Erythroblast (primary cell): ENCODE results near the gene CCND2.

Experiments used
- GATA1 ChIP-seq: IDR thresholded peaks from 2 replicates; pipeline ENCODE4 v1.6.1; 2011; ENCODE audit warnings: low read depth, mild to moderate bottlenecking, control low read depth, low read length, moderate library complexity
- POLR2A ChIP-seq: IDR thresholded peaks from 2 replicates; pipeline ENCODE4 v1.6.1; 2011; ENCODE audit warnings: mild to moderate bottlenecking, low read length

- TF ChIP-seq POLR2A, result no peak
- TF ChIP-seq GATA1, result no peak
Observed at GRCh38 chr12:4250691-4251090, 22.9 kb upstream of the CCND2 start.
